ENCODE results near the gene SLC13A3.

DNA sequence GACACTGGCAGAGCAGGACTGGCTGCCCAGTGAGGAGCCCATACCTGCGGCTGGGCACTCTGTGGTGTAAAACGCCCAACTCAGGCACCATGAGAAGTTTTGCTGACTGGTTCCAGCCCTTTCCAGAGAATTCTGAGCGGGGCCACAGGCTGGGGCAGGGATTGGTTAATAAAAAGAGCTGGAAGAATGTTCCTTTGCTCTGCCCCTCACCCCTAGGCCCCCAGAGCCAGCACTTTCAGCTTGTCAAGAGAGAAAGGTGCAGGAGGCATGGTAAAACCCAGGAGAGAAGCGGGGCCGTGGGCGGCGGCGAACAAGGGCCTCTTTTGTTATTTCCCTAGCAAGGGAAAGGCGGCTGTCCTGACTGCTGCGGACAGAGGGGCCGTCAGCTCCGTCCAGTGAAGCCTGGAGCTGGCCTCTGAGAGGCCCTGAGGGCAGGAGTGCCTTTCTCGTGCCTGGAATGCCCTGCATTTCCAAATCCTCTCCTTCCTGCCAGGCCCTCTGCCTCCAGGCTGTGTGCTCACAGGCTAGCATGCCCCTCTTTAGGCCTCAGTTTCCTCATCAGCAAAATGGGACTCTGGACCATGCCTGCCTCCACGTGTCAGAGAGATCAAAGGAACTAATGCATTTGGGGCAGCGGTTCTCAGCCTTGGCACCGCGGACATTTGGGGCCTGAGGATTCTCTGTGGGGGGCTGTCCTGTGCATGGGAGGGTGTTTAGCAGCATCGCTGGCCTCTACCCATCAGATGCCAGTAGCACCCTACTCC, 12.9 kb downstream of the SLC13A3 start:
- TF ChIP-seq POLR2A (IDR thresholded peaks at IDR 0.05), result no peak
- TF ChIP-seq, protein P1, sequence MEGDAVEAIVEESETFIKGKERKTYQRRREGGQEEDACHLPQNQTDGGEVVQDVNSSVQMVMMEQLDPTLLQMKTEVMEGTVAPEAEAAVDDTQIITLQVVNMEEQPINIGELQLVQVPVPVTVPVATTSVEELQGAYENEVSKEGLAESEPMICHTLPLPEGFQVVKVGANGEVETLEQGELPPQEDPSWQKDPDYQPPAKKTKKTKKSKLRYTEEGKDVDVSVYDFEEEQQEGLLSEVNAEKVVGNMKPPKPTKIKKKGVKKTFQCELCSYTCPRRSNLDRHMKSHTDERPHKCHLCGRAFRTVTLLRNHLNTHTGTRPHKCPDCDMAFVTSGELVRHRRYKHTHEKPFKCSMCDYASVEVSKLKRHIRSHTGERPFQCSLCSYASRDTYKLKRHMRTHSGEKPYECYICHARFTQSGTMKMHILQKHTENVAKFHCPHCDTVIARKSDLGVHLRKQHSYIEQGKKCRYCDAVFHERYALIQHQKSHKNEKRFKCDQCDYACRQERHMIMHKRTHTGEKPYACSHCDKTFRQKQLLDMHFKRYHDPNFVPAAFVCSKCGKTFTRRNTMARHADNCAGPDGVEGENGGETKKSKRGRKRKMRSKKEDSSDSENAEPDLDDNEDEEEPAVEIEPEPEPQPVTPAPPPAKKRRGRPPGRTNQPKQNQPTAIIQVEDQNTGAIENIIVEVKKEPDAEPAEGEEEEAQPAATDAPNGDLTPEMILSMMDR (IDR thresholded peaks at IDR 0.05), result no peak
